PFSK-1 (cell line): Measurements from ENCODE around the gene TMEM255B.

ENCODE experiments used
- FOXP2 ChIP-seq: optimal IDR thresholded peaks from 2 replicates; pipeline ENCODE3; 2011; ENCODE audit warnings: borderline replicate concordance, control low read depth, inconsistent platforms; ENCODE audit not compliant: insufficient read depth; ENCODE audit errors: extremely low read length, extremely low read depth
- POLR2AphosphoS5 ChIP-seq: IDR thresholded peaks from 2 replicates; pipeline ENCODE4 v1.6.1; 2012; ENCODE audit warnings: low read depth, mild to moderate bottlenecking, control low read depth, low read length, moderate library complexity
- SIN3A ChIP-seq: IDR thresholded peaks from 2 replicates; pipeline ENCODE4 v1.6.1; 2012; ENCODE audit warnings: mild to moderate bottlenecking, low read length, moderate library complexity, borderline replicate concordance; ENCODE audit not compliant: insufficient read depth
- TAF1 ChIP-seq: IDR thresholded peaks from 2 replicates; pipeline ENCODE4 v1.6.1; 2012; ENCODE audit warnings: low read length, control low read depth, borderline replicate concordance; ENCODE audit not compliant: insufficient read depth
- TF ChIP-seq, protein P1 (sequence below), 2 experiments: IDR thresholded peaks; 2 replicates each; pipeline versions ENCODE4 v1.6.1 to v1.8.0; 2011 to 2012; ENCODE audit warnings: low read depth in 2 of 2, low read length in 2 of 2, control low read depth in 1 of 2, inconsistent platforms in 1 of 2, mild to moderate bottlenecking in 1 of 2, moderate library complexity in 1 of 2; ENCODE audit not compliant: insufficient read depth in 1 of 2

Gene TMEM255B

DNA sequence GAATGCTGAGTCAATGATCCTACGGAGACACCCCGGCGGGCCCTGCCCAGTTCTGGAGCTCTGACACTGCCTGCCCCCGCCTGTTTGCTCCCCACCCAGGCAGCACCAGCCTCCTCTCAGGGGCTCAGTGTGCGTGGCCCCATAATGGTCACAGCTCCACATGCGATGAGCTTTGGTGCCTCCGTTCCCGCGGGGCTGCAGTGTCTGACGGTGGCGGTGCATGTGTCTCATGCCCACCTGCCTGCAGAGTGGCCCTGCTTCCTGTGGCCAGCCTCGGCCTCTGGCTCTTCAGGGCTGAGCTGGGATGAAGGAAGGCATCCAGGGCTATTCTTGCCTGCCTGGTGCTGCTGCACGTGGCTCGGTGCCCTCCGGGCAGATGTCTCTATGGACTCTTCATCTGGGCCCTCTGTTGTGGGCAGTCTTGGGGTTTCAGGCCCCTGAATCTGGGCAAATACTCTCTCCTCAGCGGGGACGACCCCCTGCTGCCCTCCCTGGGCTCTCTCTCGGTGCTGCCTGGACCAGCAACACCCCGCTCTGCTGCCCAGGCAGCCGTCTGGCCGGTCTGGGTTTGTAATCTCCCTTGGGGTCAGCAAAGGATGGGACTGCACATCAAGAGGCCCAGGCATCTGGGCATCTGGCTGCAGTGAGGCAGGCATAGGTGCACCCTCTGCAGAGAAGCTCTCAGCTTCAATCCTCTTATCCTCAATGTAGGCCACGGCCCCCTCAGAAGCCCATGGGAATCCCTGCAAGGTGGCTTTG lies 19.3 kb upstream of the TMEM255B start:
- TF ChIP-seq TAF1: no peak
- no peak for TF ChIP-seq FOXP2
- TF ChIP-seq SIN3A: no peak
- no peak for TF ChIP-seq POLR2AphosphoS5
- TF ChIP-seq, protein P1, sequence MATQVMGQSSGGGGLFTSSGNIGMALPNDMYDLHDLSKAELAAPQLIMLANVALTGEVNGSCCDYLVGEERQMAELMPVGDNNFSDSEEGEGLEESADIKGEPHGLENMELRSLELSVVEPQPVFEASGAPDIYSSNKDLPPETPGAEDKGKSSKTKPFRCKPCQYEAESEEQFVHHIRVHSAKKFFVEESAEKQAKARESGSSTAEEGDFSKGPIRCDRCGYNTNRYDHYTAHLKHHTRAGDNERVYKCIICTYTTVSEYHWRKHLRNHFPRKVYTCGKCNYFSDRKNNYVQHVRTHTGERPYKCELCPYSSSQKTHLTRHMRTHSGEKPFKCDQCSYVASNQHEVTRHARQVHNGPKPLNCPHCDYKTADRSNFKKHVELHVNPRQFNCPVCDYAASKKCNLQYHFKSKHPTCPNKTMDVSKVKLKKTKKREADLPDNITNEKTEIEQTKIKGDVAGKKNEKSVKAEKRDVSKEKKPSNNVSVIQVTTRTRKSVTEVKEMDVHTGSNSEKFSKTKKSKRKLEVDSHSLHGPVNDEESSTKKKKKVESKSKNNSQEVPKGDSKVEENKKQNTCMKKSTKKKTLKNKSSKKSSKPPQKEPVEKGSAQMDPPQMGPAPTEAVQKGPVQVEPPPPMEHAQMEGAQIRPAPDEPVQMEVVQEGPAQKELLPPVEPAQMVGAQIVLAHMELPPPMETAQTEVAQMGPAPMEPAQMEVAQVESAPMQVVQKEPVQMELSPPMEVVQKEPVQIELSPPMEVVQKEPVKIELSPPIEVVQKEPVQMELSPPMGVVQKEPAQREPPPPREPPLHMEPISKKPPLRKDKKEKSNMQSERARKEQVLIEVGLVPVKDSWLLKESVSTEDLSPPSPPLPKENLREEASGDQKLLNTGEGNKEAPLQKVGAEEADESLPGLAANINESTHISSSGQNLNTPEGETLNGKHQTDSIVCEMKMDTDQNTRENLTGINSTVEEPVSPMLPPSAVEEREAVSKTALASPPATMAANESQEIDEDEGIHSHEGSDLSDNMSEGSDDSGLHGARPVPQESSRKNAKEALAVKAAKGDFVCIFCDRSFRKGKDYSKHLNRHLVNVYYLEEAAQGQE (IDR thresholded peaks at IDR 0.05; ENCODE audit: insufficient read depth in 1 of 2, low read depth in 2 of 2, low read length in 2 of 2): no peak

DNA sequence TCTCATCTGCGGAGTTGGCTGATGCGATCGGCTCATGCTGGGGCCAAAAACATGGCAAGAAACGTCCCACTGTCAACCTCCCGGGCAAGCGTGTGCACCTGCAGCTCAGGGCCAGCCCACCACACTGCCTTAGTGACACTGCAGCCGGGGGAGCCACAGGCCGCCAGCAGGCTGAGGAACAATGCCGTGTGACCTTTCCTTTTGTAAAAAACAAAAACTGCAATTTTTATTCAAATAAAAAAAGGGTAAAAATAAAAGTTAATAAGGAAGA lies 18.8 kb upstream of the TMEM255B start:
- TF ChIP-seq, protein P1 (IDR thresholded peaks at IDR 0.05; ENCODE audit: insufficient read depth in 1 of 2, low read depth in 2 of 2, low read length in 2 of 2): no peak
- no peak for TF ChIP-seq FOXP2
- no peak for TF ChIP-seq TAF1
- no peak for TF ChIP-seq POLR2AphosphoS5
- no peak for TF ChIP-seq SIN3A

DNA sequence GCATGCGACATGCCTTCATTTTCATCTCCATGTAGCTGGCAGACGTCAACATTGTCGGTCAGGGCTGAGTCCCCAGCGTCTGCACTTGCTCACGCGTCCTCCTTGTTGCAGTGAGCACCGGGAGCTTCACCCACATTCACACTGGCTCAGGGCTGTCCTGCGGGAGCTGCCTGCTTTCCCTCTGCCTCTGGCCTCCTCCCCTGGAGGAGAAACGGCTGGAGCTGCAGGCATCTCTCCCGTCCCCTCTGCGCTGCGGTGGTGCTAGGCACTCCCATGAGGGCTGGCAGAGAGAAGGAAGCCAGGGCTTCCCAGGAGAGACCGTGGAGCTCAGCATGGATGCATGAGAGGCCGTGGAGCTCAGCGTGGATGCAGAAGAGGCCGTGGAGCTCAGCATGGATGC lies 18.4 kb upstream of the TMEM255B start:
- no peak for TF ChIP-seq SIN3A
- no peak for TF ChIP-seq FOXP2
- TF ChIP-seq, protein P1 (IDR thresholded peaks at IDR 0.05; ENCODE audit: insufficient read depth in 1 of 2, low read depth in 2 of 2, low read length in 2 of 2): no peak
- TF ChIP-seq TAF1: no peak
- no peak for TF ChIP-seq POLR2AphosphoS5

DNA sequence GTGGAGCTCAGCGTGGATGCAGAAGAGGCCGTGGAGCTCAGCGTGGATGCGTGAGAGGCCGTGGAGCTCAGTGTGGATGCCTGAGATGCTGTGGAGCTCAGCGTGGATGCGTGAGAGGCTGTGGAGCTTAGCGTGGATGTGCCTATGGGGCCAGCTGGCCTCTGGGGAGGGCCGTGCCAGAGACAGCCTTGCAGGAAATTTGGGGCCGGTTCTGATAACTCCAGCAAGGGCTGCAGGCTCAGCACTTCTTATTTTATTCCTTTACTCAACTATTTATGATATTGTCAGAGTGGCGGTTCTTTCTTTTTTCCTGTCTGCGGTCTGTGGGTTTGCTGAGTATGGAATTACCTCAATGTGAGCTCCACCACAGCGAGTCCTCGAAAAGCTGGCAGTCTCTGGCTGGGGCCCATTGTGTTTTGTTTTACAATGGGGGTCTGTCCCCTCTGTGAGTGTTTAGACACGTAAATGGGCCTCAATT lies 17.8 kb upstream of the TMEM255B start:
- TF ChIP-seq TAF1 (no peak), POLR2AphosphoS5 (no peak), SIN3A (no peak), FOXP2 (no peak)
- TF ChIP-seq, protein P1 (IDR thresholded peaks at IDR 0.05; ENCODE audit: insufficient read depth in 1 of 2, low read depth in 2 of 2, low read length in 2 of 2): no peak

DNA sequence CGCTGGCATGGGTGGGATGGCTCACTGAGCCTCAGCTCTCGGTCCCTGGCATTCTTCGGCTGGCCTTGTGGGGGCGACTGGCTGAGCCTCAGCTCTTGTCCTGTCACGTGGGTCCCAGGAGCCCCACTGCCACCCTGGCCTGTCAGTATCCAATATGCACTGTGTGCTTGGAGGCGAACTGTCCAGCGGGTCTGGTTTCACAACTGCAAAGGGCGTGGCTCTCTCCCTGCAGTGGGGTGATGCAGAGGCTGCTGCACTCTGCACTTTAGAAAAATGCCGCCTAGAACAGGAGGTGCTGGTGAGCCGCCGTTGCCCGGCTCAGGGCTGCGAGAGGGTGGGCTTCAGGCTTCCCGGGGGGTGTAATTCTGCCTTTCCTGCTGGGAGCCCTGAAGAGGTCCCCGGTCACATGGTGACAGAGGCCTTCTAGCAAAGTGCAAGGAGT lies 17.0 kb upstream of the TMEM255B start:
- no peak for TF ChIP-seq POLR2AphosphoS5
- TF ChIP-seq TAF1: no peak
- no peak for TF ChIP-seq FOXP2
- TF ChIP-seq, protein P1 (IDR thresholded peaks at IDR 0.05; ENCODE audit: insufficient read depth in 1 of 2, low read depth in 2 of 2, low read length in 2 of 2): no peak
- no peak for TF ChIP-seq SIN3A
